ENCODE results near the gene SNURF. TPM values are rescaled to one million over a fixed set of nuclear protein-coding genes. Genes with fewer than 3 reads are reported as not detected.

The SNURF gene
- total RNA-seq, 1 experiment from 2014 or later = 50.8 TPM

- TF ChIP-seq SP1 (CRISPR knock-in tag; conservative IDR thresholded peaks at IDR 0.05) = 0 out of 2 replicates have a peak, but pooled peaks have one; percentile 30
Measured at GRCh38 chr15:24956111-24956838, 1.5 kb downstream of the SNURF start (continued).

GRCh38 chr15:24957691-24958090 is 2.9 kb downstream of the SNURF start:
- CTCF ChIA-PET = interaction anchor here (0.6 kb wide), 1 partner anchor 35 kb away, joined by 4 read pairs; no protein-coding TSS in a partner anchor
- Mint-ChIP-seq H3K27ac (peak overlapping the region; percentile 87), H3K4me1 (peaks cover 41% of the 10 kb centered on the region), H3K27me3 (ENCODE audit: low read depth) (peaks cover 2% of the 10 kb centered on the region; the same call in 1 of the 2 replicates), H3K36me3 (peaks cover 71% of the 10 kb centered on the region), H3K4me3 (peak overlapping the region; percentile 89), H3K9me3 (peaks cover 11% of the 10 kb centered on the region; the same call in 1 of the 2 replicates)
- ATAC-seq (no peak), DNase-seq (ENCODE audit: low spot score) (no peak)
- TF ChIP-seq TCF7 (CRISPR knock-in tag; IDR thresholded peaks at IDR 0.05; ENCODE audit: low read depth) = no peak
- no peak for TF ChIP-seq HMGXB4 (CRISPR knock-in tag; IDR thresholded peaks at IDR 0.05)
- TF ChIP-seq SP1 (CRISPR knock-in tag; conservative IDR thresholded peaks at IDR 0.05) = no peak
- no peak for TF ChIP-seq ZNF232 (CRISPR knock-in tag; IDR thresholded peaks at IDR 0.05)
- TF ChIP-seq, protein P1, sequence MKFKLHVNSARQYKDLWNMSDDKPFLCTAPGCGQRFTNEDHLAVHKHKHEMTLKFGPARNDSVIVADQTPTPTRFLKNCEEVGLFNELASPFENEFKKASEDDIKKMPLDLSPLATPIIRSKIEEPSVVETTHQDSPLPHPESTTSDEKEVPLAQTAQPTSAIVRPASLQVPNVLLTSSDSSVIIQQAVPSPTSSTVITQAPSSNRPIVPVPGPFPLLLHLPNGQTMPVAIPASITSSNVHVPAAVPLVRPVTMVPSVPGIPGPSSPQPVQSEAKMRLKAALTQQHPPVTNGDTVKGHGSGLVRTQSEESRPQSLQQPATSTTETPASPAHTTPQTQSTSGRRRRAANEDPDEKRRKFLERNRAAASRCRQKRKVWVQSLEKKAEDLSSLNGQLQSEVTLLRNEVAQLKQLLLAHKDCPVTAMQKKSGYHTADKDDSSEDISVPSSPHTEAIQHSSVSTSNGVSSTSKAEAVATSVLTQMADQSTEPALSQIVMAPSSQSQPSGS (CRISPR knock-in tag; IDR thresholded peaks at IDR 0.05; ENCODE audit: borderline replicate concordance, low read depth) = no peak
- TF ChIP-seq, protein P2, sequence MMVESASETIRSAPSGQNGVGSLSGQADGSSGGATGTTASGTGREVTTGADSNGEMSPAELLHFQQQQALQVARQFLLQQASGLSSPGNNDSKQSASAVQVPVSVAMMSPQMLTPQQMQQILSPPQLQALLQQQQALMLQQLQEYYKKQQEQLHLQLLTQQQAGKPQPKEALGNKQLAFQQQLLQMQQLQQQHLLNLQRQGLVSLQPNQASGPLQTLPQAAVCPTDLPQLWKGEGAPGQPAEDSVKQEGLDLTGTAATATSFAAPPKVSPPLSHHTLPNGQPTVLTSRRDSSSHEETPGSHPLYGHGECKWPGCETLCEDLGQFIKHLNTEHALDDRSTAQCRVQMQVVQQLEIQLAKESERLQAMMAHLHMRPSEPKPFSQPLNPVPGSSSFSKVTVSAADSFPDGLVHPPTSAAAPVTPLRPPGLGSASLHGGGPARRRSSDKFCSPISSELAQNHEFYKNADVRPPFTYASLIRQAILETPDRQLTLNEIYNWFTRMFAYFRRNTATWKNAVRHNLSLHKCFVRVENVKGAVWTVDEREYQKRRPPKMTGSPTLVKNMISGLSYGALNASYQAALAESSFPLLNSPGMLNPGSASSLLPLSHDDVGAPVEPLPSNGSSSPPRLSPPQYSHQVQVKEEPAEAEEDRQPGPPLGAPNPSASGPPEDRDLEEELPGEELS (CRISPR knock-in tag; IDR thresholded peaks at IDR 0.05) = no peak
- TF ChIP-seq, protein P3, sequence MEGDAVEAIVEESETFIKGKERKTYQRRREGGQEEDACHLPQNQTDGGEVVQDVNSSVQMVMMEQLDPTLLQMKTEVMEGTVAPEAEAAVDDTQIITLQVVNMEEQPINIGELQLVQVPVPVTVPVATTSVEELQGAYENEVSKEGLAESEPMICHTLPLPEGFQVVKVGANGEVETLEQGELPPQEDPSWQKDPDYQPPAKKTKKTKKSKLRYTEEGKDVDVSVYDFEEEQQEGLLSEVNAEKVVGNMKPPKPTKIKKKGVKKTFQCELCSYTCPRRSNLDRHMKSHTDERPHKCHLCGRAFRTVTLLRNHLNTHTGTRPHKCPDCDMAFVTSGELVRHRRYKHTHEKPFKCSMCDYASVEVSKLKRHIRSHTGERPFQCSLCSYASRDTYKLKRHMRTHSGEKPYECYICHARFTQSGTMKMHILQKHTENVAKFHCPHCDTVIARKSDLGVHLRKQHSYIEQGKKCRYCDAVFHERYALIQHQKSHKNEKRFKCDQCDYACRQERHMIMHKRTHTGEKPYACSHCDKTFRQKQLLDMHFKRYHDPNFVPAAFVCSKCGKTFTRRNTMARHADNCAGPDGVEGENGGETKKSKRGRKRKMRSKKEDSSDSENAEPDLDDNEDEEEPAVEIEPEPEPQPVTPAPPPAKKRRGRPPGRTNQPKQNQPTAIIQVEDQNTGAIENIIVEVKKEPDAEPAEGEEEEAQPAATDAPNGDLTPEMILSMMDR (IDR thresholded peaks at IDR 0.05) = no peak
- TF ChIP-seq, protein P4, sequence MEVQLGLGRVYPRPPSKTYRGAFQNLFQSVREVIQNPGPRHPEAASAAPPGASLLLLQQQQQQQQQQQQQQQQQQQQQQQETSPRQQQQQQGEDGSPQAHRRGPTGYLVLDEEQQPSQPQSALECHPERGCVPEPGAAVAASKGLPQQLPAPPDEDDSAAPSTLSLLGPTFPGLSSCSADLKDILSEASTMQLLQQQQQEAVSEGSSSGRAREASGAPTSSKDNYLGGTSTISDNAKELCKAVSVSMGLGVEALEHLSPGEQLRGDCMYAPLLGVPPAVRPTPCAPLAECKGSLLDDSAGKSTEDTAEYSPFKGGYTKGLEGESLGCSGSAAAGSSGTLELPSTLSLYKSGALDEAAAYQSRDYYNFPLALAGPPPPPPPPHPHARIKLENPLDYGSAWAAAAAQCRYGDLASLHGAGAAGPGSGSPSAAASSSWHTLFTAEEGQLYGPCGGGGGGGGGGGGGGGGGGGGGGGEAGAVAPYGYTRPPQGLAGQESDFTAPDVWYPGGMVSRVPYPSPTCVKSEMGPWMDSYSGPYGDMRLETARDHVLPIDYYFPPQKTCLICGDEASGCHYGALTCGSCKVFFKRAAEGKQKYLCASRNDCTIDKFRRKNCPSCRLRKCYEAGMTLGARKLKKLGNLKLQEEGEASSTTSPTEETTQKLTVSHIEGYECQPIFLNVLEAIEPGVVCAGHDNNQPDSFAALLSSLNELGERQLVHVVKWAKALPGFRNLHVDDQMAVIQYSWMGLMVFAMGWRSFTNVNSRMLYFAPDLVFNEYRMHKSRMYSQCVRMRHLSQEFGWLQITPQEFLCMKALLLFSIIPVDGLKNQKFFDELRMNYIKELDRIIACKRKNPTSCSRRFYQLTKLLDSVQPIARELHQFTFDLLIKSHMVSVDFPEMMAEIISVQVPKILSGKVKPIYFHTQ (CRISPR knock-in tag; IDR thresholded peaks at IDR 0.05) = no peak
- TF ChIP-seq, protein P5, sequence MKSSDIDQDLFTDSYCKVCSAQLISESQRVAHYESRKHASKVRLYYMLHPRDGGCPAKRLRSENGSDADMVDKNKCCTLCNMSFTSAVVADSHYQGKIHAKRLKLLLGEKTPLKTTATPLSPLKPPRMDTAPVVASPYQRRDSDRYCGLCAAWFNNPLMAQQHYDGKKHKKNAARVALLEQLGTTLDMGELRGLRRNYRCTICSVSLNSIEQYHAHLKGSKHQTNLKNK (CRISPR knock-in tag; IDR thresholded peaks at IDR 0.05) = no peak
- TF ChIP-seq USF2 (CRISPR knock-in tag; IDR thresholded peaks at IDR 0.05) = no peak
- no peak for TF ChIP-seq ZBTB43 (CRISPR knock-in tag; IDR thresholded peaks at IDR 0.05)
- TF ChIP-seq, protein P6, sequence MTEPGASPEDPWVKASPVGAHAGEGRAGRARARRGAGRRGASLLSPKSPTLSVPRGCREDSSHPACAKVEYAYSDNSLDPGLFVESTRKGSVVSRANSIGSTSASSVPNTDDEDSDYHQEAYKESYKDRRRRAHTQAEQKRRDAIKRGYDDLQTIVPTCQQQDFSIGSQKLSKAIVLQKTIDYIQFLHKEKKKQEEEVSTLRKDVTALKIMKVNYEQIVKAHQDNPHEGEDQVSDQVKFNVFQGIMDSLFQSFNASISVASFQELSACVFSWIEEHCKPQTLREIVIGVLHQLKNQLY (CRISPR knock-in tag; IDR thresholded peaks at IDR 0.05) = no peak
- no peak for TF ChIP-seq TEAD4 (CRISPR knock-in tag; IDR thresholded peaks at IDR 0.05)
- TF ChIP-seq RORB (CRISPR knock-in tag; IDR thresholded peaks at IDR 0.05) = no peak
- TF ChIP-seq PREB (CRISPR knock-in tag; IDR thresholded peaks at IDR 0.05; ENCODE audit: borderline replicate concordance) = no peak
- TF ChIP-seq OVOL2 (CRISPR knock-in tag; IDR thresholded peaks at IDR 0.05; ENCODE audit: borderline replicate concordance) = no peak
- POLR2A ChIA-PET = interaction anchor here (2.1 kb wide), 1 partner anchor 10 kb away, joined by 9 read pairs; no protein-coding TSS in a partner anchor

Measured in WTC11 (cell line).